Measurements from ENCODE around the gene TMEM200A. TPM values are rescaled to one million over a fixed set of nuclear protein-coding genes. Genes with fewer than 3 reads are reported as not detected.

The TMEM200A gene
- total RNA-seq, 1 donor from 2014 or later: 12.8 TPM

GRCh38 chr6:130482645-130483390 is 117.0 kb downstream of the TMEM200A start:
- Histone ChIP-seq H3F3A (ENCODE audit: low read depth) (no peaks in the 10 kb centered on the region), H2AFZ (replicated peaks) (no peak overlapping the region), H3K27ac (no peak overlapping the region), H3K4me1 (no peaks in the 10 kb centered on the region), H3K4me2 (no peak overlapping the region), H3K9me3 (ENCODE audit: low read depth) (no peaks in the 10 kb centered on the region), H3K27me3 (no peaks in the 10 kb centered on the region), H3K4me3 (no peak overlapping the region), H4K20me1 (ENCODE audit: low read depth) (no peaks in the 10 kb centered on the region), H3K36me3 (no peaks in the 10 kb centered on the region), H3K79me2 (ENCODE audit: low read depth) (no peaks in the 10 kb centered on the region), H3K9ac (no peak overlapping the region)
- no peak overlapping the region for H3K4me3 Mint-ChIP-seq
- H3K36me3 Mint-ChIP-seq: no peaks in the 10 kb centered on the region
- H3K9me3 Mint-ChIP-seq: peaks cover 5% of the 10 kb centered on the region
- no peaks in the 10 kb centered on the region for H3K4me1 Mint-ChIP-seq
- TF ChIP-seq EZH2phosphoT487 (IDR thresholded peaks at IDR 0.05) (no peak), CTCF (IDR thresholded peaks at IDR 0.05) (no peak), EZH2 (IDR thresholded peaks at IDR 0.05) (no peak)
- peaks cover 6% of the 10 kb centered on the region for H3K27me3 Mint-ChIP-seq (ENCODE audit: insufficient read depth, low read depth)
- H3K27ac Mint-ChIP-seq: no peak overlapping the region
- no peak for DNase-seq (ENCODE audit: low spot score)

- no peaks in the 10 kb centered on the region for H3K4me1 ChIP-seq
- no peak overlapping the region for H3K4me3 Mint-ChIP-seq
- no peak for TF ChIP-seq CTCF (IDR thresholded peaks at IDR 0.05)
- TF ChIP-seq EZH2 (IDR thresholded peaks at IDR 0.05): no peak
- no peak for TF ChIP-seq EZH2phosphoT487 (IDR thresholded peaks at IDR 0.05)
- H3K27ac ChIP-seq: no peak overlapping the region
- H3K9me3 ChIP-seq (ENCODE audit: low read depth): no peaks in the 10 kb centered on the region
- no peak for DNase-seq (ENCODE audit: low spot score)
- no peak overlapping the region for H3K9ac ChIP-seq
- H3K4me3 ChIP-seq: no peak overlapping the region
- peaks cover 6% of the 10 kb centered on the region for H3K27me3 Mint-ChIP-seq (ENCODE audit: insufficient read depth, low read depth)
- no peak overlapping the region for H3K4me2 ChIP-seq
- peaks cover 5% of the 10 kb centered on the region for H3K9me3 Mint-ChIP-seq
- H2AFZ ChIP-seq (replicated peaks): no peak overlapping the region
- no peaks in the 10 kb centered on the region for H3K79me2 ChIP-seq (ENCODE audit: low read depth)
- no peaks in the 10 kb centered on the region for H3K27me3 ChIP-seq
- no peaks in the 10 kb centered on the region for H3K36me3 Mint-ChIP-seq
- no peaks in the 10 kb centered on the region for H3K36me3 ChIP-seq
- H3F3A ChIP-seq (ENCODE audit: low read depth): no peaks in the 10 kb centered on the region
- H3K27ac Mint-ChIP-seq: no peak overlapping the region
- H3K4me1 Mint-ChIP-seq: no peaks in the 10 kb centered on the region
- H4K20me1 ChIP-seq (ENCODE audit: low read depth): no peaks in the 10 kb centered on the region
These were observed 120.1 kb downstream of the TMEM200A start for GRCh38 chr6:130485870-130486269.

- Mint-ChIP-seq H3K27ac (no peak overlapping the region), H3K4me1 (no peaks in the 10 kb centered on the region), H3K9me3 (peaks cover 5% of the 10 kb centered on the region), H3K36me3 (no peaks in the 10 kb centered on the region), H3K4me3 (no peak overlapping the region), H3K27me3 (ENCODE audit: insufficient read depth, low read depth) (peaks cover 6% of the 10 kb centered on the region)
- H2AFZ ChIP-seq (replicated peaks): no peak overlapping the region
- no peak for DNase-seq (ENCODE audit: low spot score)
- H3K4me2 ChIP-seq: no peak overlapping the region
- no peak overlapping the region for H3K27ac ChIP-seq
- H3K27me3 ChIP-seq: no peaks in the 10 kb centered on the region
- H3K9ac ChIP-seq: no peak overlapping the region
- no peaks in the 10 kb centered on the region for H3K9me3 ChIP-seq (ENCODE audit: low read depth)
- H4K20me1 ChIP-seq (ENCODE audit: low read depth): no peaks in the 10 kb centered on the region
- H3F3A ChIP-seq (ENCODE audit: low read depth): no peaks in the 10 kb centered on the region
- H3K79me2 ChIP-seq (ENCODE audit: low read depth): no peaks in the 10 kb centered on the region
- no peak for TF ChIP-seq EZH2 (IDR thresholded peaks at IDR 0.05)
- no peak for TF ChIP-seq EZH2phosphoT487 (IDR thresholded peaks at IDR 0.05)
- TF ChIP-seq CTCF (IDR thresholded peaks at IDR 0.05): no peak
- H3K4me1 ChIP-seq: no peaks in the 10 kb centered on the region
- H3K4me3 ChIP-seq: no peak overlapping the region
- H3K36me3 ChIP-seq: no peaks in the 10 kb centered on the region
These were observed 120.6 kb downstream of the TMEM200A start for GRCh38 chr6:130486417-130486816.
